Measurements from ENCODE around the gene KCNQ1.

GRCh38 chr11:2580571-2581001 is 135.8 kb downstream of the KCNQ1 start:
- no peak for TF ChIP-seq CTCF (IDR thresholded peaks at IDR 0.05)
- TF ChIP-seq POLR2A (IDR thresholded peaks at IDR 0.05), result no peak

Data from lower leg skin (tissue), 3 donors.